Mesenchymal stem cell (in vitro differentiated cells and primary cell): ENCODE data around the gene DCHS1.

Experiments used
- DNase-seq: peaks from one replicate; pipeline ENCODE4 v3.0.0-alpha.2; 2013
- H2AFZ ChIP-seq: one replicate; pipeline ENCODE4 v1.6.1; 2013; ENCODE audit warnings: low read depth, mild to moderate bottlenecking, control low read depth, inconsistent platforms, low read length, moderate library complexity
- H2AK5ac ChIP-seq: 2 replicates; pipeline ENCODE4 v1.6.1; 2013; ENCODE audit warnings: low read length, moderate library complexity, mild to moderate bottlenecking, inconsistent platforms; ENCODE audit not compliant: severe bottlenecking
- H2BK120ac ChIP-seq: one replicate; pipeline ENCODE4 v1.6.1; 2013; ENCODE audit warnings: low read depth, mild to moderate bottlenecking, inconsistent platforms, low read length, moderate library complexity
- H2BK12ac ChIP-seq, 2 experiments: one replicate each; pipeline ENCODE4 v1.6.1; 2013; ENCODE audit warnings: inconsistent platforms in 2 of 2, low read length in 2 of 2, mild to moderate bottlenecking in 2 of 2, moderate library complexity in 2 of 2, control low read depth in 1 of 2
- H2BK15ac ChIP-seq: one replicate; pipeline ENCODE4 v1.6.1; 2013; ENCODE audit warnings: mild to moderate bottlenecking, low read depth, inconsistent platforms; ENCODE audit not compliant: poor library complexity, severe bottlenecking
- H2BK5ac ChIP-seq: 2 replicates; pipeline ENCODE4 v1.6.1; 2013; ENCODE audit warnings: low read depth, mild to moderate bottlenecking, low read length, control low read depth, inconsistent platforms; ENCODE audit not compliant: poor library complexity, severe bottlenecking
- H3K14ac ChIP-seq, 2 experiments: one replicate each; pipeline ENCODE4 v1.6.1; 2013; ENCODE audit warnings: inconsistent platforms in 2 of 2, low read length in 2 of 2, control low read depth in 1 of 2, mild to moderate bottlenecking in 1 of 2, moderate library complexity in 1 of 2
- H3K18ac ChIP-seq, 2 experiments: one replicate each; pipeline ENCODE4 v1.6.1; 2013; ENCODE audit warnings: inconsistent platforms in 2 of 2, low read length in 2 of 2, control low read depth in 1 of 2, low read depth in 1 of 2, mild to moderate bottlenecking in 1 of 2
- H3K23ac ChIP-seq, 2 experiments: one replicate each; pipeline ENCODE4 v1.6.1; 2013; ENCODE audit warnings: inconsistent platforms in 2 of 2, low read length in 2 of 2, mild to moderate bottlenecking in 2 of 2, moderate library complexity in 2 of 2, control low read depth in 1 of 2
- H3K27ac ChIP-seq: 2 replicates; pipeline ENCODE4 v1.5.1; 2013; ENCODE audit warnings: mild to moderate bottlenecking, moderate library complexity, low read length, control low read depth, inconsistent platforms; ENCODE audit not compliant: poor library complexity, severe bottlenecking
- H3K27me3 ChIP-seq, 2 experiments: 2 replicates each; pipeline versions ENCODE4 v1.6.1 to v1.7.0; 2013; ENCODE audit warnings: low read length in 2 of 2, mild to moderate bottlenecking in 2 of 2, moderate library complexity in 2 of 2, control low read depth in 1 of 2, inconsistent platforms in 1 of 2; ENCODE audit not compliant: control insufficient read depth in 1 of 2, insufficient read depth in 1 of 2
- H3K36me3 ChIP-seq, 2 experiments: 2 replicates each; pipeline versions ENCODE4 v1.6.1 to v1.7.0; 2013; ENCODE audit warnings: low read length in 2 of 2, control low read depth in 1 of 2, inconsistent platforms in 1 of 2, low read depth in 1 of 2, mild to moderate bottlenecking in 1 of 2; ENCODE audit not compliant: insufficient read depth in 2 of 2, control insufficient read depth in 1 of 2
- H3K4ac ChIP-seq, 2 experiments: one replicate each; pipeline ENCODE4 v1.6.1; 2013; ENCODE audit warnings: inconsistent platforms in 2 of 2, low read length in 2 of 2, mild to moderate bottlenecking in 2 of 2, moderate library complexity in 2 of 2, control low read depth in 1 of 2, low read depth in 1 of 2
- H3K4me1 ChIP-seq: 2 replicates; pipeline ENCODE4 v1.6.1; 2013; ENCODE audit warnings: low read depth, low read length, control low read depth; ENCODE audit not compliant: control insufficient read depth, insufficient read depth
- H3K4me2 ChIP-seq: 2 replicates; pipeline ENCODE4 v1.6.1; 2013; ENCODE audit warnings: low read length, mild to moderate bottlenecking, inconsistent platforms; ENCODE audit not compliant: poor library complexity, severe bottlenecking
- H3K4me3 ChIP-seq, 2 experiments: 2 replicates each; pipeline versions ENCODE4 v1.5.1 to v1.7.0; 2013; ENCODE audit warnings: low read length in 2 of 2, mild to moderate bottlenecking in 2 of 2, control low read depth in 1 of 2, low read depth in 1 of 2; ENCODE audit not compliant: insufficient read depth in 1 of 2
- H3K79me1 ChIP-seq: replicated peaks from 2 replicates; pipeline ENCODE4 v1.6.1; 2013; ENCODE audit warnings: mild to moderate bottlenecking, control low read depth, low read length, inconsistent platforms; ENCODE audit not compliant: poor library complexity, severe bottlenecking
- H3K9ac ChIP-seq: 2 replicates; pipeline ENCODE4 v1.7.0; 2013; ENCODE audit warnings: mild to moderate bottlenecking, low read length, moderate library complexity
- H3K9me3 ChIP-seq: 2 replicates; pipeline ENCODE4 v1.7.0; 2013; ENCODE audit warnings: mild to moderate bottlenecking, low read length; ENCODE audit not compliant: control insufficient read depth
- H4K8ac ChIP-seq: one replicate; pipeline ENCODE4 v1.6.1; 2013; ENCODE audit warnings: inconsistent platforms, mild to moderate bottlenecking, low read length, moderate library complexity
- H4K91ac ChIP-seq: one replicate; pipeline ENCODE4 v1.6.1; 2013; ENCODE audit warnings: mild to moderate bottlenecking, low read length, inconsistent platforms
- WGBS: methylation state at CpG from one replicate; pipeline ENCODE4 v1.1.7; 2013; ENCODE audit warnings: mixed read lengths; 5-methylcytosine and 5-hydroxymethylcytosine counted together

Gene DCHS1

GRCh38 chr11:6682936-6683861 is 27.6 kb upstream of the DCHS1 start, which contains the start of gene MRPL17:
Gene MRPL17, minus strand, starts transcription at chr11:6683340. Its CDS starts 44 bp downstream, at chr11:6683296.
- Histone ChIP-seq H2BK120ac (peak within 1 kb of the TSS; percentile 19), H3K18ac (peak within 1 kb of the TSS; percentile 15 to 100), H3K23ac (no peak within 1 kb of the TSS), H3K4me2 (peak within 1 kb of the TSS; percentile 65), H3K4ac (peak within 1 kb of the TSS; percentile 10 to 91), H2AFZ (peak within 1 kb of the TSS; percentile 88), H2BK15ac (peak within 1 kb of the TSS; percentile 15), H2BK12ac (peak within 1 kb of the TSS; percentile 38 to 82), H3K27ac (peak within 1 kb of the TSS; percentile 96), H2BK5ac (no peak within 1 kb of the TSS), H3K36me3 (peaks cover 11 to 29% of the 10 kb centered on the region in 2 experiments), H3K9ac (peak within 1 kb of the TSS; percentile 97), H3K27me3 (no peaks in the 10 kb centered on the region), H3K14ac (peak within 1 kb of the TSS in 1 of 2 experiments; percentile 95), H3K4me3 (peak within 1 kb of the TSS; percentile 86 to 97), H4K8ac (peak within 1 kb of the TSS; percentile 97), H4K91ac (peak within 1 kb of the TSS; percentile 95), H3K4me1 (peaks cover 6% of the 10 kb centered on the region), H3K9me3 (no peaks in the 10 kb centered on the region), H3K79me1 (peaks cover 5% of the 10 kb centered on the region), H2AK5ac (peak within 1 kb of the TSS; percentile 61)
- WGBS: under 1% methylated on average over 65 of the region's 70 CpGs
- peak; percentile 99 for DNase-seq

GRCh38 chr11:6682591-6682935 is 27.0 kb upstream of the DCHS1 start:
- H3K4me1 ChIP-seq: peaks cover 6% of the 10 kb centered on the region
- peak overlapping the region in 1 of 2 experiments; percentile 82 for H3K14ac ChIP-seq
- peak overlapping the region; percentile 97 for H3K9ac ChIP-seq
- DNase-seq: no peak
- H2BK5ac ChIP-seq: no peak overlapping the region
- under 1% methylated on average over 9 of the region's 10 CpGs for WGBS
- H2BK12ac ChIP-seq: no peak overlapping the region
- peak overlapping the region; percentile 15 for H2BK15ac ChIP-seq
- peak overlapping the region; percentile 10 to 65 for H3K4ac ChIP-seq
- H3K4me3 ChIP-seq: peak overlapping the region; percentile 86 to 97
- no peaks in the 10 kb centered on the region for H3K9me3 ChIP-seq
- H2AK5ac ChIP-seq: peak overlapping the region; percentile 61
- H3K23ac ChIP-seq: no peak overlapping the region
- no peak overlapping the region for H2BK120ac ChIP-seq
- H2AFZ ChIP-seq: no peak overlapping the region
- H3K79me1 ChIP-seq: peaks cover 5% of the 10 kb centered on the region
- peak overlapping the region; percentile 72 for H4K8ac ChIP-seq
- peak overlapping the region; percentile 65 for H3K4me2 ChIP-seq
- H3K36me3 ChIP-seq: peaks cover 11 to 29% of the 10 kb centered on the region in 2 experiments
- no peaks in the 10 kb centered on the region for H3K27me3 ChIP-seq
- H3K18ac ChIP-seq: peak overlapping the region in 1 of 2 experiments; percentile 100
- H4K91ac ChIP-seq: no peak overlapping the region
- H3K27ac ChIP-seq: peak overlapping the region; percentile 96

- H3K4me3 ChIP-seq: peak overlapping the region; percentile 86 to 97
- WGBS: 48% methylated on average over 5 of the region's 5 CpGs
- H3K9ac ChIP-seq: peak overlapping the region; percentile 97
- peak; percentile 30 for DNase-seq
- peak overlapping the region; percentile 65 for H3K4me2 ChIP-seq
- H3K4ac ChIP-seq: peak overlapping the region in 1 of 2 experiments; percentile 65
- no peak overlapping the region for H2BK5ac ChIP-seq
- peak overlapping the region; percentile 46 for H4K91ac ChIP-seq
- peaks cover 6% of the 10 kb centered on the region for H3K4me1 ChIP-seq
- H3K18ac ChIP-seq: peak overlapping the region in 1 of 2 experiments; percentile 71
- H3K79me1 ChIP-seq: peaks cover 5% of the 10 kb centered on the region
- no peak overlapping the region for H2AFZ ChIP-seq
- no peak overlapping the region for H4K8ac ChIP-seq
- peak overlapping the region in 1 of 2 experiments; percentile 37 for H2BK12ac ChIP-seq
- peaks cover 11 to 29% of the 10 kb centered on the region in 2 experiments for H3K36me3 ChIP-seq
- H3K27me3 ChIP-seq: no peaks in the 10 kb centered on the region
- H3K23ac ChIP-seq: no peak overlapping the region
- no peaks in the 10 kb centered on the region for H3K9me3 ChIP-seq
- H2AK5ac ChIP-seq: peak overlapping the region; percentile 61
- no peak overlapping the region for H3K27ac ChIP-seq
- peak overlapping the region in 1 of 2 experiments; percentile 35 for H3K14ac ChIP-seq
- no peak overlapping the region for H2BK15ac ChIP-seq
- H2BK120ac ChIP-seq: no peak overlapping the region
Measured at GRCh38 chr11:6681949-6682348, 26.3 kb upstream of the DCHS1 start.

- H2BK15ac ChIP-seq: no peak overlapping the region
- H2BK5ac ChIP-seq: no peak overlapping the region
- 38% methylated on average over 1 of the region's 1 CpG for WGBS
- peak overlapping the region; percentile 69 for H4K8ac ChIP-seq
- peak overlapping the region; percentile 33 for H3K4me2 ChIP-seq
- no peak overlapping the region for H3K18ac ChIP-seq
- H3K9me3 ChIP-seq: no peaks in the 10 kb centered on the region
- no peak overlapping the region for H3K4ac ChIP-seq
- peak overlapping the region; percentile 2 for H4K91ac ChIP-seq
- H2AK5ac ChIP-seq: no peak overlapping the region
- H2AFZ ChIP-seq: no peak overlapping the region
- H3K27ac ChIP-seq: no peak overlapping the region
- H3K27me3 ChIP-seq: no peaks in the 10 kb centered on the region
- H3K14ac ChIP-seq: no peak overlapping the region
- H3K36me3 ChIP-seq: peaks cover 11 to 29% of the 10 kb centered on the region in 2 experiments
- H3K4me1 ChIP-seq: peaks cover 6% of the 10 kb centered on the region
- H3K9ac ChIP-seq: peak overlapping the region; percentile 97
- peaks cover 5% of the 10 kb centered on the region for H3K79me1 ChIP-seq
- DNase-seq: peak; percentile 33
- H2BK120ac ChIP-seq: no peak overlapping the region
- H2BK12ac ChIP-seq: no peak overlapping the region
- H3K4me3 ChIP-seq: peak overlapping the region in 1 of 2 experiments; percentile 86
- H3K23ac ChIP-seq: no peak overlapping the region
Measured at GRCh38 chr11:6681505-6681904, 25.9 kb upstream of the DCHS1 start.
